Ascending aorta (tissue), 2 donors: ENCODE measurements around the gene NPPC. TPM values are rescaled to one million over a fixed set of nuclear protein-coding genes. Genes with fewer than 3 reads are reported as not detected.
A peak's percentile ranks its signal among the peaks of the same experiment; 100 is the strongest.

Experiments used
- DNase-seq, 2 donors: peaks; one replicate each; pipeline ENCODE4 v3.0.0-alpha.2; 2019; ENCODE audit warnings: low spot score in 2 of 2
- H3K27ac ChIP-seq, 2 donors: fragments of 200-600 bp; sonication (generic); one replicate each; pipeline ENCODE4 v1.5.1; 2016 to 2017; ENCODE audit warnings: mild to moderate bottlenecking in 1 of 2
- H3K27me3 ChIP-seq: fragments of 200-600 bp; sonication (generic); one replicate; pipeline ENCODE4 v1.5.1; 2017
- H3K36me3 ChIP-seq, 2 donors: fragments of 200-600 bp; sonication (generic); one replicate each; pipeline ENCODE4 v1.5.1; 2016
- H3K4me1 ChIP-seq, 2 donors: fragments of 200-600 bp; sonication (generic); one replicate each; pipeline ENCODE4 v1.5.1; 2016 to 2017; ENCODE audit warnings: mild to moderate bottlenecking in 1 of 2
- H3K4me3 ChIP-seq, 2 donors: fragments of 200-600 bp; sonication (generic); one replicate each; pipeline ENCODE4 v1.5.1; 2016 to 2017; ENCODE audit warnings: mild to moderate bottlenecking in 1 of 2
- H3K9me3 ChIP-seq, 2 donors: fragments of 200-600 bp; sonication (generic); one replicate each; pipeline ENCODE4 v1.5.1; 2016
- intact Hi-C: fragments of 100-400 bp; cut with DNase I; formaldehyde crosslinking; loops from one replicate; pipeline ENCODE4 v1.15.1; 2023
- total RNA-seq: library from RNA; depleted of rRNA; stranded (reverse); fragments of >200 nt; gene quantifications from one replicate; pipeline ENCODE4 v1.1.0, GENCODE V29; 2016
- TF ChIP-seq, protein P1 (sequence below), 3 experiments: fragments of 200-600 bp in 2 of 3; fragments of 450-650 bp in 1 of 3; sonication (generic) in 2 of 3; IDR thresholded peaks; one replicate each; pipeline ENCODE4 v1.5.1; 2016 to 2019; ENCODE audit warnings: antibody characterized with exemption in 3 of 3, mild to moderate bottlenecking in 1 of 3, moderate library complexity in 1 of 3

The NPPC gene
- total RNA-seq, 1 donor from 2014 or later, result not detected

- Histone ChIP-seq H3K4me3 (no peak overlapping the region), H3K27me3 (no peaks in the 10 kb centered on the region), H3K4me1 (no peaks in the 10 kb centered on the region), H3K27ac (no peak overlapping the region), H3K36me3 (no peaks in the 10 kb centered on the region), H3K9me3 (no peaks in the 10 kb centered on the region)
- peak in 1 of 2 donors; percentile 78 for DNase-seq
- TF ChIP-seq, protein P1, sequence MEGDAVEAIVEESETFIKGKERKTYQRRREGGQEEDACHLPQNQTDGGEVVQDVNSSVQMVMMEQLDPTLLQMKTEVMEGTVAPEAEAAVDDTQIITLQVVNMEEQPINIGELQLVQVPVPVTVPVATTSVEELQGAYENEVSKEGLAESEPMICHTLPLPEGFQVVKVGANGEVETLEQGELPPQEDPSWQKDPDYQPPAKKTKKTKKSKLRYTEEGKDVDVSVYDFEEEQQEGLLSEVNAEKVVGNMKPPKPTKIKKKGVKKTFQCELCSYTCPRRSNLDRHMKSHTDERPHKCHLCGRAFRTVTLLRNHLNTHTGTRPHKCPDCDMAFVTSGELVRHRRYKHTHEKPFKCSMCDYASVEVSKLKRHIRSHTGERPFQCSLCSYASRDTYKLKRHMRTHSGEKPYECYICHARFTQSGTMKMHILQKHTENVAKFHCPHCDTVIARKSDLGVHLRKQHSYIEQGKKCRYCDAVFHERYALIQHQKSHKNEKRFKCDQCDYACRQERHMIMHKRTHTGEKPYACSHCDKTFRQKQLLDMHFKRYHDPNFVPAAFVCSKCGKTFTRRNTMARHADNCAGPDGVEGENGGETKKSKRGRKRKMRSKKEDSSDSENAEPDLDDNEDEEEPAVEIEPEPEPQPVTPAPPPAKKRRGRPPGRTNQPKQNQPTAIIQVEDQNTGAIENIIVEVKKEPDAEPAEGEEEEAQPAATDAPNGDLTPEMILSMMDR (IDR thresholded peaks at IDR 0.05), result peak; percentile 17 to 58 (median 50)
- intact Hi-C loops, result no loop called here
Observed at GRCh38 chr2:231900486-231900942, 25.7 kb downstream of the NPPC start.

DNA sequence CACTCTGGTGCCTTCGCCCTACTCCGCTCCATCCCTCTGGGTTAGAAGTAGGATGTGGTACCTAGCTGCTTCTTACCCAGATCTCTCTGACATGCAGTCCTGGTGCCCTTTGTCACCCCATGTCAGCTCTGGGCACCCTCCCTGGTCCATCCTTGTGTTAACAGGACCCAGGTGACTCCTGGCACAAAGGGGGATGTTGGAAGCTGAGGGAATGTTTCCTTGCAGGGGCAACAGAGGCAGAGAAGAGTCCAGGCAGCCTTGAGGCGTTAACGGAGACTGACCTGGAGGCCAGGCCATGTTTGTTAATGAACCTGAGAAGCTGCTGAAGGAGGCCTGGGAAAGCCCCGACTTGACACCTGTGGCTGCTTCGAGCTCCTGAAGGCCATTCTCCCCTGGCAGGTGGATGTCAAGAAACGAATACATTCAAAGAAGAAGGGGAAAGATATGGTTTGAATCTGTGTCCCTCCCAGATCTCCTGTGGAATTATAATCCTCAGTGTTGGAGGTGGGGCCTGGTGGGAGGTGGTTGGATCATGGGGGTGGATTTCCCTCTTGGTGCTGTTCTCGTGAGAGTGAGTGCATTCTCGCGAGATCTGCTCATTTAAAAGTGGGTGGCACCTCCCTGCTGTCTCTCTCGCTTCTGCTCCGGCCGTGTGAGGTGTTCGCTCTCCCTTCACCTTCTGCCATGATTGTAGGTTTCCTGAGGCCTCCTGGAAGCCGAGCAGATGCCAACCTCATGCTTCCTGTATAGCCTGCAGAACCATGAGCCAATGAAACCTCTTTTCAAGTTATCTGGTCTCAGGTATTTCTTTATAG is 31.4 kb downstream of the NPPC start:
- Histone ChIP-seq H3K4me1 (no peaks in the 10 kb centered on the region), H3K36me3 (no peaks in the 10 kb centered on the region), H3K9me3 (no peaks in the 10 kb centered on the region), H3K27ac (no peak overlapping the region), H3K4me3 (no peak overlapping the region), H3K27me3 (no peaks in the 10 kb centered on the region)
- intact Hi-C loops, result no loop called here
- no peak for DNase-seq
- TF ChIP-seq, protein P1 (IDR thresholded peaks at IDR 0.05), result no peak

GRCh38 chr2:231891514-231891905 is 34.7 kb downstream of the NPPC start:
- intact Hi-C loops, result no loop called here
- TF ChIP-seq, protein P1 (IDR thresholded peaks at IDR 0.05), result no peak
- Histone ChIP-seq H3K27me3 (no peaks in the 10 kb centered on the region), H3K27ac (no peak overlapping the region), H3K36me3 (no peaks in the 10 kb centered on the region), H3K9me3 (no peaks in the 10 kb centered on the region), H3K4me3 (no peak overlapping the region), H3K4me1 (no peaks in the 10 kb centered on the region)
- no peak for DNase-seq

- TF ChIP-seq, protein P1 (IDR thresholded peaks at IDR 0.05), result no peak
- Histone ChIP-seq H3K4me1 (no peaks in the 10 kb centered on the region), H3K9me3 (no peaks in the 10 kb centered on the region), H3K36me3 (no peaks in the 10 kb centered on the region), H3K27ac (no peak overlapping the region), H3K27me3 (no peaks in the 10 kb centered on the region), H3K4me3 (no peak overlapping the region)
- no peak for DNase-seq
- intact Hi-C loops, result no loop called here
Observed at GRCh38 chr2:231890896-231891513, 35.2 kb downstream of the NPPC start.

DNA sequence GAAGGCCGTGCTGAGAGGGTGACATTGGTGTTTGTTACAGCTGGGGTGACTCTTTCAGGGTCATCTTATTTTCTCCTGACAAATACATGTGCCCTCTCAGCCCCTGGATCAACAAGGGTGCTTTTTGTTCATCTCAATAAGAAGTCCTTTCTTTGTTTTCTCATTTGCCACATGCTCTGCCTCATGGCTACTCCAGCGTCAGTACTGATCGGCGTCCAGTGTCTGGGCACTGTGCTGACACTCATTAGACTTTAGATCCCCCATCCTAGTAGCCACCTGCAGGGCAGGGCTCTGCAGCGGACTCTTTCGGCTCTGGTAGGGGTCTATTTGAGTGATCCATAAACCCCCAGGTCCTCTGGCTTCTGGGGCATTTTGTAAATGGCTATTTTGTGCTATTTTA is 38.4 kb downstream of the NPPC start:
- TF ChIP-seq, protein P1 (IDR thresholded peaks at IDR 0.05), result no peak
- Histone ChIP-seq H3K27ac (no peak overlapping the region), H3K4me3 (no peak overlapping the region), H3K9me3 (no peaks in the 10 kb centered on the region), H3K36me3 (no peaks in the 10 kb centered on the region), H3K27me3 (no peaks in the 10 kb centered on the region), H3K4me1 (no peaks in the 10 kb centered on the region)
- no peak for DNase-seq
- intact Hi-C loops, result no loop called here
